Keratinocyte (primary cell): ENCODE measurements around the gene ZC3H12C.

Experiments used
- EZH2 ChIP-seq: IDR thresholded peaks from one replicate; pipeline ENCODE4 v1.6.1; 2012; ENCODE audit warnings: inconsistent platforms, mild to moderate bottlenecking, low read length, moderate library complexity
- TF ChIP-seq, protein P1 (sequence below), 3 experiments: IDR thresholded peaks in 1 of 3; conservative IDR thresholded peaks in 1 of 3; optimal IDR thresholded peaks in 1 of 3; 2 replicates in 2 of 3; 3 replicates in 1 of 3; pipeline versions ENCODE3 to v1.5.1; 2011; ENCODE audit warnings: low read length in 3 of 3, mild to moderate bottlenecking in 3 of 3, moderate library complexity in 2 of 3, control low read depth in 1 of 3, inconsistent platforms in 1 of 3; ENCODE audit not compliant: insufficient read depth in 2 of 3; ENCODE audit errors: extremely low read depth in 1 of 3

DNA sequence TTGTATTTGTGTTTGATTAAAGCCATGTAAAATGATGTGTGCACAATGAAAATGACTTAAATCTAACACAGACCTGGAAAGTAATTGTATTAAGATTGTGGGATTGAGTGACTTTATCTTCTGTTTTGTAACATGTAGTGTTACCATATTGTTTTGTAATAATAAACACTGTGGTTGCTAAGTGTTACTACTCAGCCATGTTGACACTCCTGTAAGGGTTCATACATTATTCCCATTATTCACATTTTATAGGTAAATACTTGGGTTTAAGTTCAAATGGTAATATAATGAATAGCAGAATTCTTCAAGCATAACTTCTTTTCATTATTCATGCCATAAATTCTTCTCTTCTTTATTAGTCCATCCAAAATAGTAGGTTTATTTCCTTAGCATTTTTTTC, 69.0 kb downstream of the ZC3H12C start:
- TF ChIP-seq, protein P1, sequence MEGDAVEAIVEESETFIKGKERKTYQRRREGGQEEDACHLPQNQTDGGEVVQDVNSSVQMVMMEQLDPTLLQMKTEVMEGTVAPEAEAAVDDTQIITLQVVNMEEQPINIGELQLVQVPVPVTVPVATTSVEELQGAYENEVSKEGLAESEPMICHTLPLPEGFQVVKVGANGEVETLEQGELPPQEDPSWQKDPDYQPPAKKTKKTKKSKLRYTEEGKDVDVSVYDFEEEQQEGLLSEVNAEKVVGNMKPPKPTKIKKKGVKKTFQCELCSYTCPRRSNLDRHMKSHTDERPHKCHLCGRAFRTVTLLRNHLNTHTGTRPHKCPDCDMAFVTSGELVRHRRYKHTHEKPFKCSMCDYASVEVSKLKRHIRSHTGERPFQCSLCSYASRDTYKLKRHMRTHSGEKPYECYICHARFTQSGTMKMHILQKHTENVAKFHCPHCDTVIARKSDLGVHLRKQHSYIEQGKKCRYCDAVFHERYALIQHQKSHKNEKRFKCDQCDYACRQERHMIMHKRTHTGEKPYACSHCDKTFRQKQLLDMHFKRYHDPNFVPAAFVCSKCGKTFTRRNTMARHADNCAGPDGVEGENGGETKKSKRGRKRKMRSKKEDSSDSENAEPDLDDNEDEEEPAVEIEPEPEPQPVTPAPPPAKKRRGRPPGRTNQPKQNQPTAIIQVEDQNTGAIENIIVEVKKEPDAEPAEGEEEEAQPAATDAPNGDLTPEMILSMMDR (optimal IDR thresholded peaks at IDR 0.05 in 1 of 3, IDR thresholded peaks at IDR 0.05 in 1 of 3, conservative IDR thresholded peaks at IDR 0.05 in 1 of 3; ENCODE audit: extremely low read depth in 1 of 3, insufficient read depth in 2 of 3, low read length in 3 of 3) = no peak
- no peak for TF ChIP-seq EZH2
